ENCODE measurements around the gene HAAO.

The HAAO gene

DNA sequence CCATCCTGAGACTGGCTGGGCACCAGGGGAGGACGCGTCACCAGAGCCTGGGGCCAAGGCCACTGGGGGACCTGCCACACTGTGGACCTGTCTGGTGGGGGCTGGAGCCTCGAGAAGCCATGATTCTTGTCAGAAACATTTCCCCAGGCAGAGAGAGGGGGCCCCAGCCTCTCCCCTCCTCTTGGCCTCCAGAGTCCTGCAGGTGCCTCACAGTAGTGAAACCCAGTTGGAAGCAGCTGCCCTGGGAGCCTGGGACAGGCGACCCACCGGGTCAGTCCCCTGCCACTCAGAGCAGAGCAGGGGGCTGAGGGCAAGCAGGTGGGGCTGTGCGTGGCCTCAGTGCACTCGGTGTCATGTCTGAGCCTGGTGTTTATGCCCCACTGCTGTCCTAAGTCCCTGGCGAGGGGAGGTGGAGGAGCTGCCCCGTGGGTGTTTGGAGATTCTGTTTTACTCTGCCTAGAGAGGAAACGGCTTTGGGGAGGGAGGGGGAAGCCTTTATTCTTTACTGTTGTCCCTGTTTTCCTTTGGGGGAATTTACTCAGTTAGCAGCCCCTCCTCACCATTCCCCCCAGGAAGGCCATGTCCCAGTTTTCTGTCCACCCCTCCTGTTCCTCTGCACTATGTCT, 36.1 kb downstream of the HAAO start:
- Histone ChIP-seq H3K9me2 (replicated peaks; ENCODE audit: insufficient read depth, low read length) (no peaks in the 10 kb centered on the region), H3K9ac (ENCODE audit: low read length) (no peak overlapping the region), H3K27ac (ENCODE audit: low read length) (no peak overlapping the region), H3K4me1 (ENCODE audit: low read length) (no peaks in the 10 kb centered on the region), H3K9me3 (replicated peaks; ENCODE audit: insufficient read depth, low read length) (no peaks in the 10 kb centered on the region), H3K4me2 (ENCODE audit: low read depth, low read length) (no peak overlapping the region), H2AFZ (ENCODE audit: low read length) (no peak overlapping the region), H3K36me3 (replicated peaks; ENCODE audit: insufficient read depth, low read length) (no peaks in the 10 kb centered on the region), H3K79me2 (ENCODE audit: low read length) (no peaks in the 10 kb centered on the region), H3K27me3 (replicated peaks; ENCODE audit: insufficient read depth, low read length) (no peaks in the 10 kb centered on the region), H4K20me1 (ENCODE audit: insufficient read depth, low read length) (no peaks in the 10 kb centered on the region), H3F3A (ENCODE audit: insufficient read depth, low read length) (no peaks in the 10 kb centered on the region), H3K4me3 (ENCODE audit: low read length) (no peak overlapping the region)
- TF ChIP-seq EZH2phosphoT487 (IDR thresholded peaks at IDR 0.05; ENCODE audit: low read length): no peak
- no peak for TF ChIP-seq EZH2 (optimal IDR thresholded peaks at IDR 0.05; ENCODE audit: low read depth, low read length)
- TF ChIP-seq, protein P1, sequence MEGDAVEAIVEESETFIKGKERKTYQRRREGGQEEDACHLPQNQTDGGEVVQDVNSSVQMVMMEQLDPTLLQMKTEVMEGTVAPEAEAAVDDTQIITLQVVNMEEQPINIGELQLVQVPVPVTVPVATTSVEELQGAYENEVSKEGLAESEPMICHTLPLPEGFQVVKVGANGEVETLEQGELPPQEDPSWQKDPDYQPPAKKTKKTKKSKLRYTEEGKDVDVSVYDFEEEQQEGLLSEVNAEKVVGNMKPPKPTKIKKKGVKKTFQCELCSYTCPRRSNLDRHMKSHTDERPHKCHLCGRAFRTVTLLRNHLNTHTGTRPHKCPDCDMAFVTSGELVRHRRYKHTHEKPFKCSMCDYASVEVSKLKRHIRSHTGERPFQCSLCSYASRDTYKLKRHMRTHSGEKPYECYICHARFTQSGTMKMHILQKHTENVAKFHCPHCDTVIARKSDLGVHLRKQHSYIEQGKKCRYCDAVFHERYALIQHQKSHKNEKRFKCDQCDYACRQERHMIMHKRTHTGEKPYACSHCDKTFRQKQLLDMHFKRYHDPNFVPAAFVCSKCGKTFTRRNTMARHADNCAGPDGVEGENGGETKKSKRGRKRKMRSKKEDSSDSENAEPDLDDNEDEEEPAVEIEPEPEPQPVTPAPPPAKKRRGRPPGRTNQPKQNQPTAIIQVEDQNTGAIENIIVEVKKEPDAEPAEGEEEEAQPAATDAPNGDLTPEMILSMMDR (IDR thresholded peaks at IDR 0.05; ENCODE audit: low read length): no peak
- no peak for DNase-seq

DNA sequence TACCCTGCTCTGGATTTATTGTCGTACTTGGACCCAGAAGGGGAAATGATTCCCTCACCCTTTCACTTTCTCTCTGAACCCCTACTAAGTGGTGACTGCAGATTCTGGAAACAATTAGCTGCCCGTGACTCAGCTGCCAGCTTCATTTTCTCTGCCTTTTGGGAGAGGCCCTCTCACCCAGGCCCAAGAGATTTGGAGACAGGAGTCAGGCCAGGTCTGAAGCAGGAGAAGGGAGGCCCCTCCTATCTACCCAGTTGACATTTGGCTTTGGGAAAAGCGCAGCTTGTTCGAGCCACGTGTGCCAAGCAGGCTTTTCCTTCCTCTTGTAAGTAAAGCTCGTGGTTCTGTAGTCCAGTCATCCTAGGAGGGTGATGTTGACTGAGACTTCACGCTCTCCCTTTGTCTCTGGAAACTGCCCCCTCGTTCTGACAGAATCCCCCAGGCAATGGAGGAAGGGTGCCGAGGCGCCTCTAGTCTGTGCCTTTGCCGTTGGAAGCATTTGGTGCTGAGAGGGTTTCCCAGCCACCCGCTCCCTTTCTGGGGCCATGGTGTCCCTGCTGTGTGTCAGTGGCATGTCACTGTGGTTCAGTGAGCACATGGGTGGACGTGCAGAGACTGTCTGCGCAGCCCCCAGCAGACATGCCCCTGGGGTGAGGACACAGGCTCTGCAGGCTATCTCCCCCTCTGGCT, 37.0 kb downstream of the HAAO start:
- DNase-seq: no peak
- Histone ChIP-seq H3K27me3 (replicated peaks; ENCODE audit: insufficient read depth, low read length) (no peaks in the 10 kb centered on the region), H3K9ac (ENCODE audit: low read length) (no peak overlapping the region), H3K79me2 (ENCODE audit: low read length) (no peaks in the 10 kb centered on the region), H3F3A (ENCODE audit: insufficient read depth, low read length) (no peaks in the 10 kb centered on the region), H3K4me2 (ENCODE audit: low read depth, low read length) (no peak overlapping the region), H3K9me2 (replicated peaks; ENCODE audit: insufficient read depth, low read length) (no peaks in the 10 kb centered on the region), H3K4me1 (ENCODE audit: low read length) (no peaks in the 10 kb centered on the region), H3K4me3 (ENCODE audit: low read length) (no peak overlapping the region), H3K27ac (ENCODE audit: low read length) (no peak overlapping the region), H2AFZ (ENCODE audit: low read length) (no peak overlapping the region), H3K9me3 (replicated peaks; ENCODE audit: insufficient read depth, low read length) (no peaks in the 10 kb centered on the region), H4K20me1 (ENCODE audit: insufficient read depth, low read length) (no peaks in the 10 kb centered on the region), H3K36me3 (replicated peaks; ENCODE audit: insufficient read depth, low read length) (no peaks in the 10 kb centered on the region)
- TF ChIP-seq, protein P1 (IDR thresholded peaks at IDR 0.05; ENCODE audit: low read length): no peak
- TF ChIP-seq EZH2 (optimal IDR thresholded peaks at IDR 0.05; ENCODE audit: low read depth, low read length): no peak
- TF ChIP-seq EZH2phosphoT487 (IDR thresholded peaks at IDR 0.05; ENCODE audit: low read length): no peak

DNA sequence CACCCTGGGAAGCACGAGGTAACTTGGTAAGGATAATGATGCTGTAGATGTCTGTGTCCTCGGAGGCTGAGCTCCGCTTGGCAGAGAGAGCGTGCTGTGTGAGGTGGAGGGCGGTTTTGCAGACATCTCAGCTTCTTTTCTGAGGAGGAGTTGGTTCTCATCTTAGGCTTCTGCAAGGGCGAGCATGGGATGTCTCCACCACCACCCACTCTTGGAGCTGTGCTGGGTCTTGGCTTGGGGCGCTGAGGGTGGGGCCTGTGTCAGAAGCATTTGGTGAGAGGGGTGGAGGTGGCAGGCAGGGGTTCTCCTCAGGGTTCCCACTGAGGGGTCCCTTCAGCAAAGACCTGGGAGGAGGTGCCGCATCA, 37.6 kb downstream of the HAAO start:
- H4K20me1 ChIP-seq (ENCODE audit: insufficient read depth, low read length): no peaks in the 10 kb centered on the region
- no peaks in the 10 kb centered on the region for H3K79me2 ChIP-seq (ENCODE audit: low read length)
- TF ChIP-seq EZH2 (optimal IDR thresholded peaks at IDR 0.05; ENCODE audit: low read depth, low read length) (no peak), EZH2phosphoT487 (IDR thresholded peaks at IDR 0.05; ENCODE audit: low read length) (no peak)
- TF ChIP-seq, protein P1 (IDR thresholded peaks at IDR 0.05; ENCODE audit: low read length): no peak
- H2AFZ ChIP-seq (ENCODE audit: low read length): no peak overlapping the region
- H3K4me3 ChIP-seq (ENCODE audit: low read length): no peak overlapping the region
- H3K9me2 ChIP-seq (replicated peaks; ENCODE audit: insufficient read depth, low read length): no peaks in the 10 kb centered on the region
- H3K4me2 ChIP-seq (ENCODE audit: low read depth, low read length): no peak overlapping the region
- no peaks in the 10 kb centered on the region for H3K27me3 ChIP-seq (replicated peaks; ENCODE audit: insufficient read depth, low read length)
- no peak for DNase-seq
- no peaks in the 10 kb centered on the region for H3K36me3 ChIP-seq (replicated peaks; ENCODE audit: insufficient read depth, low read length)
- no peaks in the 10 kb centered on the region for H3K9me3 ChIP-seq (replicated peaks; ENCODE audit: insufficient read depth, low read length)
- no peak overlapping the region for H3K9ac ChIP-seq (ENCODE audit: low read length)
- H3F3A ChIP-seq (ENCODE audit: insufficient read depth, low read length): no peaks in the 10 kb centered on the region
- no peak overlapping the region for H3K27ac ChIP-seq (ENCODE audit: low read length)
- H3K4me1 ChIP-seq (ENCODE audit: low read length): no peaks in the 10 kb centered on the region

Measured in MM.1S (cell line).